Vagina (tissue), 2 donors: ENCODE measurements around the gene P2RY14.

Experiments used
- POLR2AphosphoS5 ChIP-seq, 2 donors: sonication (generic); formaldehyde crosslinking; IDR thresholded peaks; one replicate each; pipeline ENCODE4 v1.9.0; 2017; ENCODE audit warnings: antibody characterized with exemption in 2 of 2, mild to moderate bottlenecking in 2 of 2, low read depth in 1 of 2; ENCODE audit not compliant: insufficient read depth in 1 of 2
- TF ChIP-seq, protein P1 (sequence below), 3 experiments: fragments of 450-650 bp in 2 of 3; fragments of 200-600 bp in 1 of 3; sonication (generic) in 1 of 3; IDR thresholded peaks; one replicate each; pipeline ENCODE4 v1.5.1; 2017 to 2019; ENCODE audit warnings: antibody characterized with exemption in 3 of 3, mild to moderate bottlenecking in 2 of 3, moderate library complexity in 2 of 3

DNA sequence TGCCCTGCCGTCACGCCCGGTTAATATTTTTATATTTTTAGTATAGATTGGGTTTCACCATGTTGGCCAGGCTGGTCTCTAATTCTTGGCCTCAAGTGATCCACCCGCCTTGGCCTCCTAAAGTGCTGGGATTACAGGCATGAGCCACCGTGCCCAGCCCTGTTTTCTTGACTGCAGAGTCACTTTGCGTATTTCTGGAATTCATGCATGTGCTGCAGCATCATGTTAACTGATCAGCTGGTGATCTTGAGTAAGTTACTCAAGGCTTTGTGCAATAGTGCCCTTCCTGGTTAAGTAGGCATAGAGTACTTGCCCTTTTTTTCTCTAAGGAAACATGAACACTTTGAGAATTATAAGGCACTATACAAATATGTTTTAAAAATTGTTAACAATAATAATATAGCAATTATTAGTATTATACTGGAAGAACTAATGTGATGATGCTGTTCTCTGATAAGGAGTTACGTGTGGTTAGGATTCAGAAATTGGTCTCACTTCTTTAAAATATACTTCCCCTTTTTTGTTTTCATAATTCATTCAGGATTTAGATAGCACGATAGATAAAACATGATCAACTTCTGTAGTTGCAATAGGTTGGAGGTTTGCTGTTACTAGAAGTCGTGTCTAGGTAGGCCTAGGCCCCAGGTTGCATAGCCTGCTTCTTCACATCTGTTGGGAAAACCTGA, 108.9 kb downstream of the P2RY14 start:
- no peak for TF ChIP-seq POLR2AphosphoS5 (IDR thresholded peaks at IDR 0.05; ENCODE audit: insufficient read depth in 1 of 2, low read depth in 1 of 2)
- TF ChIP-seq, protein P1, sequence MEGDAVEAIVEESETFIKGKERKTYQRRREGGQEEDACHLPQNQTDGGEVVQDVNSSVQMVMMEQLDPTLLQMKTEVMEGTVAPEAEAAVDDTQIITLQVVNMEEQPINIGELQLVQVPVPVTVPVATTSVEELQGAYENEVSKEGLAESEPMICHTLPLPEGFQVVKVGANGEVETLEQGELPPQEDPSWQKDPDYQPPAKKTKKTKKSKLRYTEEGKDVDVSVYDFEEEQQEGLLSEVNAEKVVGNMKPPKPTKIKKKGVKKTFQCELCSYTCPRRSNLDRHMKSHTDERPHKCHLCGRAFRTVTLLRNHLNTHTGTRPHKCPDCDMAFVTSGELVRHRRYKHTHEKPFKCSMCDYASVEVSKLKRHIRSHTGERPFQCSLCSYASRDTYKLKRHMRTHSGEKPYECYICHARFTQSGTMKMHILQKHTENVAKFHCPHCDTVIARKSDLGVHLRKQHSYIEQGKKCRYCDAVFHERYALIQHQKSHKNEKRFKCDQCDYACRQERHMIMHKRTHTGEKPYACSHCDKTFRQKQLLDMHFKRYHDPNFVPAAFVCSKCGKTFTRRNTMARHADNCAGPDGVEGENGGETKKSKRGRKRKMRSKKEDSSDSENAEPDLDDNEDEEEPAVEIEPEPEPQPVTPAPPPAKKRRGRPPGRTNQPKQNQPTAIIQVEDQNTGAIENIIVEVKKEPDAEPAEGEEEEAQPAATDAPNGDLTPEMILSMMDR (IDR thresholded peaks at IDR 0.05), result no peak
